HL-60 (cell line): ENCODE measurements around the gene SHISAL2A.

ENCODE experiments used
- DNase-seq, 2 experiments: peaks; one replicate each; pipeline ENCODE4 v3.0.0-alpha.2; 2010 to 2020; ENCODE audit warnings: low read depth in 1 of 2, low spot score in 1 of 2
- H3K27ac ChIP-seq: fragments of 250-450 bp; sonication (Bioruptor Pico); replicated peaks from 2 replicates; pipeline ENCODE4 v1.5.1; 2020; ENCODE audit warnings: mild to moderate bottlenecking, moderate library complexity
- H3K27me3 ChIP-seq: fragments of 250-450 bp; sonication (Bioruptor Pico); 2 replicates; pipeline ENCODE4 v1.5.1; 2021; ENCODE audit warnings: mild to moderate bottlenecking, moderate library complexity; ENCODE audit not compliant: insufficient read depth, poor library complexity, severe bottlenecking
- H3K4me3 ChIP-seq: replicated peaks from 2 replicates; pipeline ENCODE4 v1.5.1; 2011; ENCODE audit warnings: mild to moderate bottlenecking, control low read depth, low read length; ENCODE audit not compliant: insufficient read depth
- GABPA ChIP-seq: IDR thresholded peaks from 2 replicates; pipeline ENCODE4 v1.6.1; 2012; ENCODE audit warnings: low read depth
- POLR2AphosphoS5 ChIP-seq: IDR thresholded peaks from 2 replicates; pipeline ENCODE4 v1.6.1; 2012; ENCODE audit warnings: low read depth
- SPI1 ChIP-seq: IDR thresholded peaks from 2 replicates; pipeline ENCODE4 v1.6.1; 2012; ENCODE audit warnings: low read depth, mild to moderate bottlenecking, borderline replicate concordance
- TF ChIP-seq, protein P1 (sequence below): IDR thresholded peaks from 2 replicates; pipeline ENCODE4 v1.6.1; 2012; ENCODE audit warnings: low read depth; ENCODE audit not compliant: insufficient replicate concordance
- TF ChIP-seq, protein P2 (sequence below): IDR thresholded peaks from one replicate; pipeline ENCODE4 v1.5.1; 2011; ENCODE audit warnings: low read length, control low read depth, inconsistent platforms; ENCODE audit not compliant: insufficient read depth

The SHISAL2A gene

DNA sequence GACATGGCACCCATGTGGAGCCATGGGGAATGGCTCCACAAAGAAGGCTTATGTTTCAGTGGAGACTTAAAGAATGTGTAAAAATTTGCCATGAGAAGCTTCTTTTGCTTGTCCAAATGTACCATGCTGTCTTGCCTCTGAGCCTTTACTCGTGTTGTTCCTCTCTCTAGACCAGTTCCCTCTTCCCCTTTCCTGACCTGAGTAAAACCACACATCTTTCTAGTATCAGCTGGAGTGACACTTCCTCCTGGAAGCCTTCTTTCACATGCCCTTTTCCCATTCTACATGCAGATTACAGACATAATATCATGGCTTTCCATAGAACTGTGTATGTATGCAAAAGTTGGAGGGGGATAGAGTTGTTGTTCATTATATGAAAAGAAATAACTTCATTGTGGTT, 44.4 kb upstream of the SHISAL2A start:
- DNase-seq = peak; percentile 43 to 70
- no peak overlapping the region for H3K4me3 ChIP-seq
- H3K27me3 ChIP-seq = no peaks in the 10 kb centered on the region
- peak overlapping the region; percentile 21; the same call in 1 of the 2 replicates for H3K27ac ChIP-seq
- TF ChIP-seq, protein P1, sequence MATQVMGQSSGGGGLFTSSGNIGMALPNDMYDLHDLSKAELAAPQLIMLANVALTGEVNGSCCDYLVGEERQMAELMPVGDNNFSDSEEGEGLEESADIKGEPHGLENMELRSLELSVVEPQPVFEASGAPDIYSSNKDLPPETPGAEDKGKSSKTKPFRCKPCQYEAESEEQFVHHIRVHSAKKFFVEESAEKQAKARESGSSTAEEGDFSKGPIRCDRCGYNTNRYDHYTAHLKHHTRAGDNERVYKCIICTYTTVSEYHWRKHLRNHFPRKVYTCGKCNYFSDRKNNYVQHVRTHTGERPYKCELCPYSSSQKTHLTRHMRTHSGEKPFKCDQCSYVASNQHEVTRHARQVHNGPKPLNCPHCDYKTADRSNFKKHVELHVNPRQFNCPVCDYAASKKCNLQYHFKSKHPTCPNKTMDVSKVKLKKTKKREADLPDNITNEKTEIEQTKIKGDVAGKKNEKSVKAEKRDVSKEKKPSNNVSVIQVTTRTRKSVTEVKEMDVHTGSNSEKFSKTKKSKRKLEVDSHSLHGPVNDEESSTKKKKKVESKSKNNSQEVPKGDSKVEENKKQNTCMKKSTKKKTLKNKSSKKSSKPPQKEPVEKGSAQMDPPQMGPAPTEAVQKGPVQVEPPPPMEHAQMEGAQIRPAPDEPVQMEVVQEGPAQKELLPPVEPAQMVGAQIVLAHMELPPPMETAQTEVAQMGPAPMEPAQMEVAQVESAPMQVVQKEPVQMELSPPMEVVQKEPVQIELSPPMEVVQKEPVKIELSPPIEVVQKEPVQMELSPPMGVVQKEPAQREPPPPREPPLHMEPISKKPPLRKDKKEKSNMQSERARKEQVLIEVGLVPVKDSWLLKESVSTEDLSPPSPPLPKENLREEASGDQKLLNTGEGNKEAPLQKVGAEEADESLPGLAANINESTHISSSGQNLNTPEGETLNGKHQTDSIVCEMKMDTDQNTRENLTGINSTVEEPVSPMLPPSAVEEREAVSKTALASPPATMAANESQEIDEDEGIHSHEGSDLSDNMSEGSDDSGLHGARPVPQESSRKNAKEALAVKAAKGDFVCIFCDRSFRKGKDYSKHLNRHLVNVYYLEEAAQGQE = no peak
- TF ChIP-seq POLR2AphosphoS5 = peak; percentile 50; the same call in 1 of the 2 replicates
- TF ChIP-seq GABPA = no peak
- TF ChIP-seq, protein P2, sequence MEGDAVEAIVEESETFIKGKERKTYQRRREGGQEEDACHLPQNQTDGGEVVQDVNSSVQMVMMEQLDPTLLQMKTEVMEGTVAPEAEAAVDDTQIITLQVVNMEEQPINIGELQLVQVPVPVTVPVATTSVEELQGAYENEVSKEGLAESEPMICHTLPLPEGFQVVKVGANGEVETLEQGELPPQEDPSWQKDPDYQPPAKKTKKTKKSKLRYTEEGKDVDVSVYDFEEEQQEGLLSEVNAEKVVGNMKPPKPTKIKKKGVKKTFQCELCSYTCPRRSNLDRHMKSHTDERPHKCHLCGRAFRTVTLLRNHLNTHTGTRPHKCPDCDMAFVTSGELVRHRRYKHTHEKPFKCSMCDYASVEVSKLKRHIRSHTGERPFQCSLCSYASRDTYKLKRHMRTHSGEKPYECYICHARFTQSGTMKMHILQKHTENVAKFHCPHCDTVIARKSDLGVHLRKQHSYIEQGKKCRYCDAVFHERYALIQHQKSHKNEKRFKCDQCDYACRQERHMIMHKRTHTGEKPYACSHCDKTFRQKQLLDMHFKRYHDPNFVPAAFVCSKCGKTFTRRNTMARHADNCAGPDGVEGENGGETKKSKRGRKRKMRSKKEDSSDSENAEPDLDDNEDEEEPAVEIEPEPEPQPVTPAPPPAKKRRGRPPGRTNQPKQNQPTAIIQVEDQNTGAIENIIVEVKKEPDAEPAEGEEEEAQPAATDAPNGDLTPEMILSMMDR = no peak
- peak; percentile 99 for TF ChIP-seq SPI1

DNA sequence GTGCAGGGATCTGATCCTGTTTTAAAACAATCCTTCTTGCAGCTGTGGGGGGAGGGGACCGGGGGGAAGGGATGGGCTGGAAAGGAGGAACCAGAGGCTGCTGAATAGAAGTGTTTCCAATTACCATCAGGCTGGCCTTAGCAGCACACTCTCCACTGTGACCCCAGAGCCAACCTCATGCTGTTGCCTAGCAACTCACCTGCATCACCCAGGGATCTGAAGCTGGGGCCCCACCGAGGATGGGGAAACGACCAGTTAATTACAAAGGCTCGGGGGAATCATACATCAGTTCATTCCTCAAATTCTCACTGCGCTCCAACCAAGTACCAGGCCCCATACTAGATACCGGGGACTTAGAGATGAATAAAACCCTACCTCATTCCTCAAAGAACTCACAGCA, 42.7 kb upstream of the SHISAL2A start:
- Histone ChIP-seq H3K27me3 (no peaks in the 10 kb centered on the region), H3K4me3 (no peak overlapping the region), H3K27ac (no peak overlapping the region)
- no peak for TF ChIP-seq POLR2AphosphoS5
- TF ChIP-seq GABPA = no peak
- TF ChIP-seq, protein P1 = no peak
- TF ChIP-seq, protein P2 = no peak
- TF ChIP-seq SPI1 = no peak
- no peak for DNase-seq

DNA sequence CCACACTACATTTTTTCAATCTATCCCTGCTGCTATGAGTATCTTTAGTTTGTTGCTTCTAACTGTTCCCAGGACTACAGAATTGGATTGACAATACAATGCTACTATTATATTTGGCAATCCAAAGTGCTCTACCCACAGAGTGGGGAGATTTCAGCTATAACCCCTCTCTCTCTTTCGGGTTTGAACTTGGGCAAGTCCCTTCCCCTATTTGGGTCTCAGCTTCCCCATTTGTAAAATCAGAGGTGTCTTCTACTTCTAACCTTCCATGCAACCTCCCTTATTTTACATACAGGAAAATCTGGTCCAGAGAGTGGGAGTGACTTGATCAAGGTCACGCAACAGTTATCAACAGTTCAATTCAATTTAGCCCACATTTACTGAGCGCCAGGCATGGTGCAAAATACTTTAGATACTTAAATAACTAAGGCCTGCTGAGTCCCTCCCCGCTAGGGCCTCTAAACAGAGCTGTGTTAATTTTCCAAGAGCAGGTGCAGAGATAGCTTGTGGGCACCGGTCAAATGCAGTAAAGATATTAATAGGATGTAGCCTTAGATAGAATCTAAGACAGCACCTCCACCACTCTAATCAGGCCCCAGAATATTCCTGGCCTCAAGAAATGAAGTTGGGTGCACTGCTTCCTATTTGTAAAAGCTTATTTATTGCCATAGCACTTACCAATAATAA, 40.2 kb upstream of the SHISAL2A start:
- no peak overlapping the region for H3K4me3 ChIP-seq
- H3K27me3 ChIP-seq = no peaks in the 10 kb centered on the region
- peak overlapping the region; percentile 34 for H3K27ac ChIP-seq
- TF ChIP-seq GABPA = no peak
- TF ChIP-seq, protein P1 = no peak
- TF ChIP-seq SPI1 = peak; percentile 60; the same call in 1 of the 2 replicates
- TF ChIP-seq, protein P2 = no peak
- no peak for TF ChIP-seq POLR2AphosphoS5
- peak in 1 of 2 experiments; percentile 58 for DNase-seq
